OCI-LY1 (cell line): ENCODE data around the gene B3GALNT2.

Experiments
- H2AFZ ChIP-seq: fragments of 200-600 bp; sonication (generic), shearing (Covaris generic); 2 replicates; pipeline ENCODE4 v1.6.0; 2014; ENCODE audit warnings: antibody characterized with exemption, mild to moderate bottlenecking, low read length
- H3F3A ChIP-seq: fragments of 200-600 bp; sonication (generic), shearing (Covaris generic); 2 replicates; pipeline ENCODE4 v1.6.0; 2014; ENCODE audit warnings: mild to moderate bottlenecking, antibody characterized with exemption, low read length, moderate library complexity; ENCODE audit not compliant: insufficient read depth
- H3K27ac ChIP-seq: fragments of 200-600 bp; sonication (generic); 2 replicates; pipeline ENCODE4 v1.5.1; 2014; ENCODE audit warnings: low read length, mixed run types, mild to moderate bottlenecking, low read depth; ENCODE audit not compliant: poor library complexity, severe bottlenecking
- H3K27me3 ChIP-seq: fragments of 200-600 bp; sonication (generic); 2 replicates; pipeline ENCODE4 v1.6.0; 2014; ENCODE audit warnings: antibody characterized with exemption, mild to moderate bottlenecking, low read length, moderate library complexity; ENCODE audit not compliant: insufficient read depth
- H3K36me3 ChIP-seq: fragments of 200-600 bp; sonication (generic); 2 replicates; pipeline ENCODE4 v1.6.1; 2014; ENCODE audit warnings: mild to moderate bottlenecking, antibody characterized with exemption, low read length, moderate library complexity, mixed read lengths; ENCODE audit not compliant: insufficient read depth
- H3K4me1 ChIP-seq: fragments of 200-600 bp; sonication (generic); 2 replicates; pipeline ENCODE4 v1.5.1; 2014; ENCODE audit warnings: mild to moderate bottlenecking, low read length, moderate library complexity; ENCODE audit not compliant: insufficient read depth, severe bottlenecking
- H3K4me2 ChIP-seq: fragments of 200-600 bp; sonication (generic), shearing (Covaris generic); 2 replicates; pipeline ENCODE4 v1.6.1; 2014; ENCODE audit warnings: low read length
- H3K4me3 ChIP-seq: fragments of 200-600 bp; sonication (generic); 2 replicates; pipeline ENCODE4 v1.5.1; 2014; ENCODE audit warnings: low read length, low read depth, mild to moderate bottlenecking, mixed read lengths; ENCODE audit not compliant: poor library complexity, severe bottlenecking
- H3K79me2 ChIP-seq: fragments of 200-600 bp; shearing (Covaris generic); 2 replicates; pipeline ENCODE4 v1.6.1; 2016; ENCODE audit warnings: mixed run types, low read length, mixed read lengths; ENCODE audit not compliant: insufficient read depth
- H3K9ac ChIP-seq: fragments of 200-600 bp; sonication (generic), shearing (Covaris generic); 2 replicates; pipeline ENCODE4 v1.6.1; 2014; ENCODE audit warnings: mild to moderate bottlenecking, low read length, mixed read lengths
- H3K9me2 ChIP-seq: fragments of 200-600 bp; sonication (generic), shearing (Covaris generic); 2 replicates; pipeline ENCODE4 v1.6.1; 2014; ENCODE audit warnings: low read depth, mild to moderate bottlenecking, low read length, mixed read lengths
- H3K9me3 ChIP-seq: fragments of 200-600 bp; shearing (Covaris generic); 2 replicates; pipeline ENCODE4 v1.6.1; 2014; ENCODE audit warnings: low read length, mixed read lengths
- H4K20me1 ChIP-seq: fragments of 200-600 bp; sonication (generic), shearing (Covaris generic); 2 replicates; pipeline ENCODE4 v1.6.0; 2016; ENCODE audit warnings: mild to moderate bottlenecking, low read length; ENCODE audit not compliant: insufficient read depth
- EZH2 ChIP-seq: fragments of 200-600 bp; sonication (generic), shearing (Covaris generic); IDR thresholded peaks from 2 replicates; pipeline ENCODE4 v1.8.0; 2017; ENCODE audit warnings: borderline replicate concordance, mixed run types, mild to moderate bottlenecking, antibody characterized with exemption, low read length, moderate library complexity, mixed read lengths
- TF ChIP-seq, protein P1 (sequence below): fragments of 200-600 bp; sonication (generic), shearing (Covaris generic); IDR thresholded peaks from 2 replicates; pipeline ENCODE4 v1.5.1; 2017; ENCODE audit warnings: mild to moderate bottlenecking, antibody characterized with exemption, low read length, moderate library complexity, mixed read lengths

The B3GALNT2 gene

GRCh38 chr1:235401251-235401650 is 103.0 kb downstream of the B3GALNT2 start:
- H3K4me1 ChIP-seq: no peaks in the 10 kb centered on the region
- no peak overlapping the region for H3K27ac ChIP-seq
- no peak overlapping the region for H3K9ac ChIP-seq
- no peaks in the 10 kb centered on the region for H3K27me3 ChIP-seq
- H3K9me2 ChIP-seq: no peaks in the 10 kb centered on the region
- no peaks in the 10 kb centered on the region for H4K20me1 ChIP-seq
- H3K79me2 ChIP-seq: peaks cover 5% of the 10 kb centered on the region; the same call in 1 of the 2 replicates
- no peak for TF ChIP-seq EZH2
- TF ChIP-seq, protein P1, sequence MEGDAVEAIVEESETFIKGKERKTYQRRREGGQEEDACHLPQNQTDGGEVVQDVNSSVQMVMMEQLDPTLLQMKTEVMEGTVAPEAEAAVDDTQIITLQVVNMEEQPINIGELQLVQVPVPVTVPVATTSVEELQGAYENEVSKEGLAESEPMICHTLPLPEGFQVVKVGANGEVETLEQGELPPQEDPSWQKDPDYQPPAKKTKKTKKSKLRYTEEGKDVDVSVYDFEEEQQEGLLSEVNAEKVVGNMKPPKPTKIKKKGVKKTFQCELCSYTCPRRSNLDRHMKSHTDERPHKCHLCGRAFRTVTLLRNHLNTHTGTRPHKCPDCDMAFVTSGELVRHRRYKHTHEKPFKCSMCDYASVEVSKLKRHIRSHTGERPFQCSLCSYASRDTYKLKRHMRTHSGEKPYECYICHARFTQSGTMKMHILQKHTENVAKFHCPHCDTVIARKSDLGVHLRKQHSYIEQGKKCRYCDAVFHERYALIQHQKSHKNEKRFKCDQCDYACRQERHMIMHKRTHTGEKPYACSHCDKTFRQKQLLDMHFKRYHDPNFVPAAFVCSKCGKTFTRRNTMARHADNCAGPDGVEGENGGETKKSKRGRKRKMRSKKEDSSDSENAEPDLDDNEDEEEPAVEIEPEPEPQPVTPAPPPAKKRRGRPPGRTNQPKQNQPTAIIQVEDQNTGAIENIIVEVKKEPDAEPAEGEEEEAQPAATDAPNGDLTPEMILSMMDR: no peak
- H3K4me2 ChIP-seq: no peak overlapping the region
- no peaks in the 10 kb centered on the region for H3K36me3 ChIP-seq
- no peak overlapping the region for H2AFZ ChIP-seq
- H3K4me3 ChIP-seq: no peak overlapping the region
- no peaks in the 10 kb centered on the region for H3F3A ChIP-seq
- H3K9me3 ChIP-seq: no peaks in the 10 kb centered on the region
